HepG2 (cell line): Measurements from ENCODE around the gene CLDN3. TPM values are rescaled to one million over a fixed set of nuclear protein-coding genes. Genes with fewer than 3 reads are reported as not detected.

Experiments
- FOXO1 ChIP-seq: sonication (generic); formaldehyde crosslinking; IDR thresholded peaks from 2 replicates; pipeline ENCODE4 v1.4.0; 2020; ENCODE audit warnings: missing genetic modification reagents
- MAF1 ChIP-seq: sonication (generic); formaldehyde crosslinking; IDR thresholded peaks from 2 replicates; pipeline ENCODE4 v1.5.0; 2020; ENCODE audit warnings: missing genetic modification reagents, borderline replicate concordance
- MATR3 ChIP-seq: sonication (generic); formaldehyde crosslinking; IDR thresholded peaks from 2 replicates; pipeline ENCODE4 v1.4.0; 2020; ENCODE audit warnings: missing genetic modification reagents
- NR1H2 ChIP-seq: sonication (generic); formaldehyde crosslinking; IDR thresholded peaks from 2 replicates; pipeline ENCODE4 v1.8.1; 2022; ENCODE audit warnings: low read depth, missing genetic modification reagents, borderline replicate concordance
- PITX1 ChIP-seq: sonication (generic); formaldehyde crosslinking; IDR thresholded peaks from 2 replicates; pipeline ENCODE4 v1.5.1; 2020; ENCODE audit warnings: mild to moderate bottlenecking, missing genetic modification reagents
- RBFOX2 ChIP-seq: fragments of 200-400 bp; formaldehyde crosslinking; IDR thresholded peaks from 2 replicates; pipeline ENCODE4 v1.6.1; 2017; ENCODE audit warnings: low read depth, mild to moderate bottlenecking, low read length
- SRSF1 ChIP-seq: fragments of 200-400 bp; formaldehyde crosslinking; optimal IDR thresholded peaks from 2 replicates; pipeline ENCODE3; 2017; ENCODE audit warnings: mild to moderate bottlenecking, low read depth, low read length, moderate library complexity
- ZNF329 ChIP-seq: sonication (generic); formaldehyde crosslinking; IDR thresholded peaks from 2 replicates; pipeline ENCODE4 v1.9.0; 2021; ENCODE audit warnings: low read depth, mild to moderate bottlenecking, missing genetic modification reagents
- ZNF546 ChIP-seq: sonication (generic); formaldehyde crosslinking; conservative IDR thresholded peaks from 2 replicates; pipeline ENCODE4 v1.8.1; 2023; ENCODE audit warnings: mild to moderate bottlenecking, missing genetic modification reagents
- ZNF564 ChIP-seq: sonication (generic); formaldehyde crosslinking; IDR thresholded peaks from 2 replicates; pipeline ENCODE4 v1.8.1; 2023; ENCODE audit warnings: mild to moderate bottlenecking, missing genetic modification reagents
- ZNF619 ChIP-seq: sonication (generic); formaldehyde crosslinking; IDR thresholded peaks from 2 replicates; pipeline ENCODE4 v1.4.0; 2020; ENCODE audit warnings: mild to moderate bottlenecking, missing genetic modification reagents
- polyA plus RNA-seq, 8 experiments: library from polyadenylated mRNA; depleted of rRNA in 3 of 8; stranded (reverse) in 7 of 8; unstranded in 1 of 8; fragments of >200 nt; fragmentation: Illumina TruSeq in 4 of 8; extraction: Trizol in 4 of 8; gene quantifications; 2 replicates each; pipeline versions ENCODE4 v1.2.1 to v1.2.3, GENCODE V29; 2011 to 2016; ENCODE audit warnings: low read depth in 4 of 8, missing spikeins in 1 of 8, mixed read lengths in 1 of 8; ENCODE audit not compliant: insufficient read depth in 1 of 8
- total RNA-seq, 5 experiments: library from RNA; depleted of rRNA; stranded (reverse); fragments of >200 nt; fragmentation: Illumina TruSeq; extraction: Trizol; gene quantifications; 2 replicates each; pipeline ENCODE4 v1.2.3, GENCODE V29; 2016; ENCODE audit warnings: low read depth in 1 of 5
- TF ChIP-seq, protein P1 (sequence below): IDR thresholded peaks from 2 replicates; pipeline ENCODE4 v1.6.1; 2018; ENCODE audit warnings: missing genetic modification reagents
- TF ChIP-seq, protein P2 (sequence below): sonication (generic); formaldehyde crosslinking; IDR thresholded peaks from 2 replicates; pipeline ENCODE4 v1.5.0; 2020; ENCODE audit warnings: mild to moderate bottlenecking, missing genetic modification reagents, moderate library complexity
- TF ChIP-seq, protein P3 (sequence below): sonication (generic); formaldehyde crosslinking; IDR thresholded peaks from 2 replicates; pipeline ENCODE4 v1.4.0; 2020; ENCODE audit warnings: missing genetic modification reagents
- TF ChIP-seq, protein P4 (sequence below): sonication (generic); formaldehyde crosslinking; IDR thresholded peaks from 2 replicates; pipeline ENCODE4 v1.4.0; 2020; ENCODE audit warnings: missing genetic modification reagents
- TF ChIP-seq, protein P5 (sequence below): IDR thresholded peaks from 2 replicates; pipeline ENCODE4 v1.6.1; 2012; ENCODE audit warnings: low read depth, low read length, improper control_type of control experiment
- TF ChIP-seq, protein P6 (sequence below): sonication (generic); formaldehyde crosslinking; IDR thresholded peaks from 2 replicates; pipeline ENCODE4 v1.5.0; 2020; ENCODE audit warnings: missing genetic modification reagents, mild to moderate bottlenecking, borderline replicate concordance

CLDN3 gene
- total and polyA plus RNA-seq, 2 of the 13 experiments (the other 11 are each of a cell fraction or from before 2014, with no cell fraction given): 0.31 to 0.51 TPM

DNA sequence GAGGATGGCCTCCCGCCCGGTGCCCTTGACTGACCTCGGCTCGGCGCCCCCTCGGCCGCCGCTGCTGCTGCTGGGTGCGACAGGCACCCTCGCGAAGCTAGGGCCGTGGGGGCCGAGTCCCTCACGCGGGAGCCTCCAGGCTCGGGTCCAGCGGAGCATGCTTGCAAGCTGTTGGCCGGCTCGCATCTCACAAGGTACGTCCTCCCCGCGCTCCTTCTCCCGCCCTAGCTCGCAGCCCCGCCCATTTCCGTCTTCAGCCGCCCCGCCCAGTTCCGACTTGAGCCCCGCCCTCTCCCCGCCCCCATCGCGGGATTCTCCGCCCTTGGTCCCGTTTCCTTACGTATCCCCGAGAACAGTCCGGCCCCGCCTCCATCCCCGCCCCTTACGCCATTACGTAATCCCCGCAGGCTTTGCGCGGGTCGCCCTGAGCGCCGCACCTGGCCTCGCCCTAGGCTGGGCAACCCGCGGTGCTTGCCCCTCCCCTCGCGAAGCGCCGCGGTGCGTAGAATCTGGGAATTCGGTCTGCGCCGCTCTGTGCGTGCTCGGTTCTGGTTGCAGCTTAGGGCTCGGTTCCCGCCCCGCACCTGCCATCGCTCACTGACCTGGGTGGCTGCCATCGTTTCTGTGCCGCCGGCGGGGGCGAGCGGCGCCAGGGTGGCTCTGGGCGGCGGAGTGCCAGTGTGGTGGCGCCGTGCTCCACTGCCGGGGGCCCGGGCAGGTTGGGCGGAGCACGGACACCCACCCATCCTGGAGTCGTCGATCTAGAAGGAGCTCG is 31.3 kb downstream of the CLDN3 start, which contains the start of gene ABHD11 (continued):
- TF ChIP-seq NR1H2 (CRISPR knock-in tag) (peak; percentile 13; the same call in 1 of the 2 replicates), ZNF329 (CRISPR knock-in tag) (no peak; the same call in 1 of the 2 replicates), PITX1 (peak; percentile 78), FOXO1 (CRISPR knock-in tag) (peak; percentile 46; the same call in 1 of the 2 replicates), ZNF546 (CRISPR knock-in tag) (peak; percentile 83; the same call in 1 of the 2 replicates), ZNF564 (CRISPR knock-in tag) (peak; percentile 73), ZNF619 (CRISPR knock-in tag) (no peak), SRSF1 (no peak), MATR3 (CRISPR knock-in tag) (no peak), MAF1 (CRISPR knock-in tag) (peak; percentile 74; the same call in 1 of the 2 replicates), RBFOX2 (peak; percentile 92)
- TF ChIP-seq, protein P1, sequence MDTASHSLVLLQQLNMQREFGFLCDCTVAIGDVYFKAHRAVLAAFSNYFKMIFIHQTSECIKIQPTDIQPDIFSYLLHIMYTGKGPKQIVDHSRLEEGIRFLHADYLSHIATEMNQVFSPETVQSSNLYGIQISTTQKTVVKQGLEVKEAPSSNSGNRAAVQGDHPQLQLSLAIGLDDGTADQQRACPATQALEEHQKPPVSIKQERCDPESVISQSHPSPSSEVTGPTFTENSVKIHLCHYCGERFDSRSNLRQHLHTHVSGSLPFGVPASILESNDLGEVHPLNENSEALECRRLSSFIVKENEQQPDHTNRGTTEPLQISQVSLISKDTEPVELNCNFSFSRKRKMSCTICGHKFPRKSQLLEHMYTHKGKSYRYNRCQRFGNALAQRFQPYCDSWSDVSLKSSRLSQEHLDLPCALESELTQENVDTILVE (CRISPR knock-in tag): peak; percentile 81; the same call in 1 of the 2 replicates
- TF ChIP-seq, protein P2, sequence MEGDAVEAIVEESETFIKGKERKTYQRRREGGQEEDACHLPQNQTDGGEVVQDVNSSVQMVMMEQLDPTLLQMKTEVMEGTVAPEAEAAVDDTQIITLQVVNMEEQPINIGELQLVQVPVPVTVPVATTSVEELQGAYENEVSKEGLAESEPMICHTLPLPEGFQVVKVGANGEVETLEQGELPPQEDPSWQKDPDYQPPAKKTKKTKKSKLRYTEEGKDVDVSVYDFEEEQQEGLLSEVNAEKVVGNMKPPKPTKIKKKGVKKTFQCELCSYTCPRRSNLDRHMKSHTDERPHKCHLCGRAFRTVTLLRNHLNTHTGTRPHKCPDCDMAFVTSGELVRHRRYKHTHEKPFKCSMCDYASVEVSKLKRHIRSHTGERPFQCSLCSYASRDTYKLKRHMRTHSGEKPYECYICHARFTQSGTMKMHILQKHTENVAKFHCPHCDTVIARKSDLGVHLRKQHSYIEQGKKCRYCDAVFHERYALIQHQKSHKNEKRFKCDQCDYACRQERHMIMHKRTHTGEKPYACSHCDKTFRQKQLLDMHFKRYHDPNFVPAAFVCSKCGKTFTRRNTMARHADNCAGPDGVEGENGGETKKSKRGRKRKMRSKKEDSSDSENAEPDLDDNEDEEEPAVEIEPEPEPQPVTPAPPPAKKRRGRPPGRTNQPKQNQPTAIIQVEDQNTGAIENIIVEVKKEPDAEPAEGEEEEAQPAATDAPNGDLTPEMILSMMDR (CRISPR knock-in tag): peak; percentile 46
- TF ChIP-seq, protein P3, sequence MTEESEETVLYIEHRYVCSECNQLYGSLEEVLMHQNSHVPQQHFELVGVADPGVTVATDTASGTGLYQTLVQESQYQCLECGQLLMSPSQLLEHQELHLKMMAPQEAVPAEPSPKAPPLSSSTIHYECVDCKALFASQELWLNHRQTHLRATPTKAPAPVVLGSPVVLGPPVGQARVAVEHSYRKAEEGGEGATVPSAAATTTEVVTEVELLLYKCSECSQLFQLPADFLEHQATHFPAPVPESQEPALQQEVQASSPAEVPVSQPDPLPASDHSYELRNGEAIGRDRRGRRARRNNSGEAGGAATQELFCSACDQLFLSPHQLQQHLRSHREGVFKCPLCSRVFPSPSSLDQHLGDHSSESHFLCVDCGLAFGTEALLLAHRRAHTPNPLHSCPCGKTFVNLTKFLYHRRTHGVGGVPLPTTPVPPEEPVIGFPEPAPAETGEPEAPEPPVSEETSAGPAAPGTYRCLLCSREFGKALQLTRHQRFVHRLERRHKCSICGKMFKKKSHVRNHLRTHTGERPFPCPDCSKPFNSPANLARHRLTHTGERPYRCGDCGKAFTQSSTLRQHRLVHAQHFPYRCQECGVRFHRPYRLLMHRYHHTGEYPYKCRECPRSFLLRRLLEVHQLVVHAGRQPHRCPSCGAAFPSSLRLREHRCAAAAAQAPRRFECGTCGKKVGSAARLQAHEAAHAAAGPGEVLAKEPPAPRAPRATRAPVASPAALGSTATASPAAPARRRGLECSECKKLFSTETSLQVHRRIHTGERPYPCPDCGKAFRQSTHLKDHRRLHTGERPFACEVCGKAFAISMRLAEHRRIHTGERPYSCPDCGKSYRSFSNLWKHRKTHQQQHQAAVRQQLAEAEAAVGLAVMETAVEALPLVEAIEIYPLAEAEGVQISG: no peak; the same call in 1 of the 2 replicates
- TF ChIP-seq, protein P4, sequence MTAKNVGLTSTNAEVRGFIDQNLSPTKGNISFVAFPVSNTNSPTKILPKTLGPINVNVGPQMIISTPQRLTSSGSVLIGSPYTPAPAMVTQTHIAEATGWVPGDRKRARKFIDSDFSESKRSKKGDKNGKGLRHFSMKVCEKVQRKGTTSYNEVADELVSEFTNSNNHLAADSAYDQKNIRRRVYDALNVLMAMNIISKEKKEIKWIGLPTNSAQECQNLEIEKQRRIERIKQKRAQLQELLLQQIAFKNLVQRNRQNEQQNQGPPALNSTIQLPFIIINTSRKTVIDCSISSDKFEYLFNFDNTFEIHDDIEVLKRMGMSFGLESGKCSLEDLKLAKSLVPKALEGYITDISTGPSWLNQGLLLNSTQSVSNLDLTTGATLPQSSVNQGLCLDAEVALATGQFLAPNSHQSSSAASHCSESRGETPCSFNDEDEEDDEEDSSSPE (CRISPR knock-in tag): peak; percentile 75
- TF ChIP-seq, protein P5, sequence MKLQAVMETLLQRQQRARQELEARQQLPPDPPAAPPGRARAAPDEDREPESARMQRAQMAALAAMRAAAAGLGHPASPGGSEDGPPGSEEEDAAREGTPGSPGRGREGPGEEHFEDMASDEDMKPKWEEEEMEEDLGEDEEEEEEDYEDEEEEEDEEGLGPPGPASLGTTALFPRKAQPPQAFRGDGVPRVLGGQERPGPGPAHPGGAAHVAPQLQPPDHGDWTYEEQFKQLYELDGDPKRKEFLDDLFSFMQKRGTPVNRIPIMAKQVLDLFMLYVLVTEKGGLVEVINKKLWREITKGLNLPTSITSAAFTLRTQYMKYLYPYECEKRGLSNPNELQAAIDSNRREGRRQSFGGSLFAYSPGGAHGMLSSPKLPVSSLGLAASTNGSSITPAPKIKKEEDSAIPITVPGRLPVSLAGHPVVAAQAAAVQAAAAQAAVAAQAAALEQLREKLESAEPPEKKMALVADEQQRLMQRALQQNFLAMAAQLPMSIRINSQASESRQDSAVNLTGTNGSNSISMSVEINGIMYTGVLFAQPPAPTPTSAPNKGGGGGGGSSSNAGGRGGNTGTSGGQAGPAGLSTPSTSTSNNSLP: no peak
- TF ChIP-seq, protein P6, sequence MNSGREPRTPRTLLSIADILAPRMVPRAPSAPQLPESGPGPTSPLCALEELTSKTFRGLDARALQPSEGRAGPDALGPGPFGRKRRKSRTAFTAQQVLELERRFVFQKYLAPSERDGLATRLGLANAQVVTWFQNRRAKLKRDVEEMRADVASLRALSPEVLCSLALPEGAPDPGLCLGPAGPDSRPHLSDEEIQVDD (CRISPR knock-in tag): peak; percentile 49; the same call in 1 of the 2 replicates
